Measurements from ENCODE around the gene GLRA3.

- no peak for TF ChIP-seq ARNTL (CRISPR knock-in tag; IDR thresholded peaks at IDR 0.05; ENCODE audit: borderline replicate concordance, low read depth)
- no peak for TF ChIP-seq RARB (CRISPR knock-in tag; IDR thresholded peaks at IDR 0.05)
Measured at GRCh38 chr4:174867903-174868302, 38.9 kb upstream of the GLRA3 start.

All from SK-N-SH treated with all-trans-retinoic acid at 6 μM for 48 hours (cell line).